Neural crest cell (in vitro differentiated cells): ENCODE results near the gene PPA1. TPM values are rescaled to one million over a fixed set of nuclear protein-coding genes. Genes with fewer than 3 reads are reported as not detected.
"Not testable (repeated sequence)": the region's sequence is repeated elsewhere in the genome, so short reads cannot be mapped to it uniquely, and the experiment has no call there.

ENCODE experiments used
- DNase-seq: peaks from one replicate; pipeline ENCODE4 v3.0.0; 2021; ENCODE audit warnings: low read depth, mixed read lengths, low spot score
- H3K27ac Mint-ChIP-seq: one replicate; pipeline ENCODE4 v1.8.0; 2021; ENCODE audit warnings: mild to moderate bottlenecking, mixed read lengths; ENCODE audit not compliant: unreplicated experiment
- H3K27me3 Mint-ChIP-seq: 2 replicates; pipeline ENCODE4 v1.8.0; 2021; ENCODE audit warnings: low read depth, mild to moderate bottlenecking, mixed read lengths
- H3K36me3 Mint-ChIP-seq: 2 replicates; pipeline ENCODE4 v1.8.0; 2021; ENCODE audit warnings: low read depth, mild to moderate bottlenecking, mixed read lengths
- H3K4me1 Mint-ChIP-seq: 2 replicates; pipeline ENCODE4 v1.8.0; 2021; ENCODE audit warnings: mixed read lengths
- H3K4me3 Mint-ChIP-seq: one replicate; pipeline ENCODE4 v1.8.0; 2021; ENCODE audit warnings: mild to moderate bottlenecking, mixed read lengths
- H3K9me3 Mint-ChIP-seq: 2 replicates; pipeline ENCODE4 v1.8.0; 2021; ENCODE audit warnings: mixed read lengths
- total RNA-seq: library from RNA; stranded (reverse); gene quantifications from 2 replicates; pipeline ENCODE4 v1.2.1, GENCODE V29; 2021
- TF ChIP-seq, protein P1 (sequence below): fragments of 200-600 bp; sonication (generic); conservative IDR thresholded peaks from 2 replicates; pipeline ENCODE4 v1.5.0; 2021; ENCODE audit warnings: antibody characterized with exemption, mild to moderate bottlenecking

Gene PPA1
- total RNA-seq, 1 donor from 2014 or later, result 179 TPM

DNA sequence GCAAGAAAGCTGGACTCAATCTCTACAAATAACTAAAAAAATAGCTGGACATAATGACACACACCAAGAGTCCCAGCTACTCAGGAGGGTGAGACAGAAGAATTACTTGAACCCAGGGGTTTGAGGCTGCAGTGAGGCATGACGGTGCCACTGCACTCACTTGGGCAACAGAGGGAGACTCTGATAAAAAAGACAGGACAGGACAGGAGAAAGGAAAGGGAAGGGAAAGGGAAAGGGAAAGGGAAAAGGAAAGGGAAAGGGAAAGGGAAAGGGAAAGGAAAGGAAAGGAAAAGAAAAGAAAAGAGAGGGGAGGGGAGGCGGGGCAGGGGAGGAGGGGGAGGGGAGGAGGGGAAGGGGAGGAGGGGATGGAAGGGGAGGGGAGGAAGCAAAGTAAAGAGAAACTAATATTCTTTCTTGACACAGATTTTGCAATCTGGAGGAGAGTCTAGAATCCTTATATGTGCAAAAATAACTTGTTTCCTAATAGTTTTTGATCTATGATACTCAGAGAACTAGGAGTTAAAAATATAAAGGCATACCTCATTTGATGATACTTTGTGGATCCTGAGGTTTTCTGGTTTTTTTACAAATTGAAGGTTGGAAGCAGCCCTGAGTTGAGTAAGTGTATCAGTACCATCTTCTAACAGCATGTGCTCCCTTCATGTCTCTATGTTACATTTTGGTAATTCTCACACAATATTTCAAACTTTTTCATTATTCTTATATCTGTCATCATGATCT is 70.9 kb downstream of the PPA1 start:
- no peak for DNase-seq
- TF ChIP-seq, protein P1, sequence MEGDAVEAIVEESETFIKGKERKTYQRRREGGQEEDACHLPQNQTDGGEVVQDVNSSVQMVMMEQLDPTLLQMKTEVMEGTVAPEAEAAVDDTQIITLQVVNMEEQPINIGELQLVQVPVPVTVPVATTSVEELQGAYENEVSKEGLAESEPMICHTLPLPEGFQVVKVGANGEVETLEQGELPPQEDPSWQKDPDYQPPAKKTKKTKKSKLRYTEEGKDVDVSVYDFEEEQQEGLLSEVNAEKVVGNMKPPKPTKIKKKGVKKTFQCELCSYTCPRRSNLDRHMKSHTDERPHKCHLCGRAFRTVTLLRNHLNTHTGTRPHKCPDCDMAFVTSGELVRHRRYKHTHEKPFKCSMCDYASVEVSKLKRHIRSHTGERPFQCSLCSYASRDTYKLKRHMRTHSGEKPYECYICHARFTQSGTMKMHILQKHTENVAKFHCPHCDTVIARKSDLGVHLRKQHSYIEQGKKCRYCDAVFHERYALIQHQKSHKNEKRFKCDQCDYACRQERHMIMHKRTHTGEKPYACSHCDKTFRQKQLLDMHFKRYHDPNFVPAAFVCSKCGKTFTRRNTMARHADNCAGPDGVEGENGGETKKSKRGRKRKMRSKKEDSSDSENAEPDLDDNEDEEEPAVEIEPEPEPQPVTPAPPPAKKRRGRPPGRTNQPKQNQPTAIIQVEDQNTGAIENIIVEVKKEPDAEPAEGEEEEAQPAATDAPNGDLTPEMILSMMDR, result no peak
- Mint-ChIP-seq H3K27me3 (no peaks in the 10 kb centered on the region), H3K4me1 (peaks cover 11% of the 10 kb centered on the region), H3K27ac (peak overlapping the region; percentile 81), H3K9me3 (no peaks in the 10 kb centered on the region), H3K36me3 (peaks cover 3% of the 10 kb centered on the region), H3K4me3 (no peak overlapping the region)

DNA sequence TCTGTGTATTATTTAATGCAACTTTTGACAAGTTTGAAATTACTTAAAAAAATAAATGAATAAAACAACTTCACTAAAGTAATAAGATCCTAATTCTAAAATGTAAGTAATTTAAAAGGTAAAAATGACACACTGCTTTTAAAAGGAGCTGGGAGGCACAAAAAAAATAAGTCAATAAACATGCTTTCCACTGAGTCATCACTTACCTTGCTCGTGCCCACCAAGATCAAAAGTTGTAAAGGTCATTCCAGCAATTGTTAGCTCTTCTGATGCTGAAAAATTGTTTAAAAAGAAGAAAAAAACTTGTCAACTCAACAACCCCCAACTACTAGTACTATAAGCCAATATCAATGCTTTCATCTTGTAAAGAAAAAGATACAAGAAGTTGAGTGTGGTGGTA is 72.4 kb downstream of the PPA1 start:
- Mint-ChIP-seq H3K27me3 (no peaks in the 10 kb centered on the region), H3K4me3 (no peak overlapping the region), H3K9me3 (no peaks in the 10 kb centered on the region), H3K36me3 (peaks cover 10% of the 10 kb centered on the region), H3K4me1 (peaks cover 8% of the 10 kb centered on the region), H3K27ac (no peak overlapping the region)
- DNase-seq, result no peak
- TF ChIP-seq, protein P1, result no peak

DNA sequence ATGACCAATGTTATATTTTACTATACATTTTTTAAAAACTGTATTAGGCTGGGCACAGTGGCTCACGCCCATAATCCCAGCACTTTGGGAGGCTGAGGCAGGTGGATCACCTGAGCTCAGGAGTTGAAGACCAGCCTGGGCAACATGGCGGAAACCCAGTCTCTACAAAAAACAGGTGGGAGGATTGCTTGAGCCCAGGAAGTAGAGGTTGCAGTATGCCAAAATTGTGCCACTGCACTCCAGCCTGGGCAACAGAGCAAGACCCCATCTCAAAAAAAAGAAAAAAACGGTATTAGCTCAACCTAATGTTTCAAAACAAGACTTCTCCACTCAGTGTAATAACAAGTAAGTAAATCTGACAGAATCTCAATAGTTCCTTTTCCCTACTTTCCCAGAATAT is 73.9 kb downstream of the PPA1 start:
- not testable (repeated sequence) for DNase-seq, H3K9me3 Mint-ChIP-seq, H3K4me1 Mint-ChIP-seq, H3K27me3 Mint-ChIP-seq, H3K4me3 Mint-ChIP-seq, H3K36me3 Mint-ChIP-seq, H3K27ac Mint-ChIP-seq

DNA sequence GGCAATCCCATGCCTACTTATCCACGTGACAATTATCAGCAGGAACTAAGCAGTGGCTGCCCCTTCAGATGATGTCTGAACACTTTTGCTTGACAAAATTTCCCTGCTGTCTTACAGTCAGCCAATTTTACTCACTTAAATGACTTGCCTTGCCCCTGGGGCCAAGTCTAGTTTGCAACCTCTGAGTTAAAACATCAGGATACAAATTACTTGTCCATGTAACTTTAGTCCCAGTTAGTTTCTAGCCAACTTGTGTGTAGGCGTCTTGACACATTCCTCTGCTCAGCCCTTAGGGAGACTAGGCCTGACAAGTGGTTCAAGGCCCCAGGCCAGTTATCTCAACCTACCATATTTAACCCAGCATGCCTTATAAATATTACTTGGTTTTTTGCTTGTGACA is 75.1 kb downstream of the PPA1 start:
- H3K9me3 Mint-ChIP-seq, result no peaks in the 10 kb centered on the region
- no peak for DNase-seq
- peaks cover 8% of the 10 kb centered on the region for H3K4me1 Mint-ChIP-seq
- TF ChIP-seq, protein P1, result no peak
- no peak overlapping the region for H3K27ac Mint-ChIP-seq
- no peak overlapping the region for H3K4me3 Mint-ChIP-seq
- H3K36me3 Mint-ChIP-seq, result peaks cover 7% of the 10 kb centered on the region
- H3K27me3 Mint-ChIP-seq, result no peaks in the 10 kb centered on the region

DNA sequence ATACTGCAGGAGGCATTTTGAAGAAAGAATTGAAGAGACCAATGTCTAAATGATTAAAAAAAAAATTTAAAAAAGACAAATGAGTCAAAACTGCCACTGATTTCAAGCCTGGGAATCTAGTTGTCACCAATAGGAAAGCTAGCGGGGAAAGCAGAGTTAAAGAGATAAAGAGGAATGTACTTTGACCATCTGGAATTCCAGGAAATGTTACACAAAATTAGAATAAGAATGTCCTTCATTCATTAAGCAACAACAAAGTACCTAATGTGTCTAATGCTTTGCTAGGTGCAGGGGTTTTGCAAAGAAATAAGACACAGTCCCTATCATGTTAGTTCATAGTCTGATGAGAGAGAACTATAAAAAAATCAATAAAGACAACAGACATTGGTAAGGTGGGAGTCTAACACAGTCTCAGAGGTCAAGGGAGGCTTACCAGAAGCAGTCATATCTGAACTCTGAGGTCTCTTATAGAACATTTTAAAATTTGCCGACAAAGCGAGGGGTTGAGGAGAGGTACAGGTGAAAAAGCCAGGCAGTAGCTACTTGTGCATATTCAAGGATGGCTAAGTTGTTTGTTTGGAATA is 77.9 kb downstream of the PPA1 start:
- Mint-ChIP-seq H3K9me3 (no peaks in the 10 kb centered on the region), H3K27ac (no peak overlapping the region), H3K36me3 (peaks cover 13% of the 10 kb centered on the region), H3K4me3 (no peak overlapping the region), H3K4me1 (no peaks in the 10 kb centered on the region), H3K27me3 (no peaks in the 10 kb centered on the region)
- TF ChIP-seq, protein P1, result no peak
- no peak for DNase-seq

Other genes with a start within 250 kb of the PPA1 start
- gene MACROH2A2, start 180.6 kb downstream of the PPA1 start, total RNA-seq, result 149 and 155 TPM in 2 replicates
- gene AIFM2, start 100.6 kb downstream of the PPA1 start, total RNA-seq, result 2.8 TPM in 2 replicates
- gene TYSND1, start 86.7 kb downstream of the PPA1 start, total RNA-seq, result 17.6 and 17.7 TPM in 2 replicates
- 120 and 124 TPM in 2 replicates for gene SAR1A, start 62.9 kb downstream of the PPA1 start, total RNA-seq
- not detected in 2 replicates for gene NPFFR1, start 50.6 kb upstream of the PPA1 start, total RNA-seq
- gene LRRC20, start 149.2 kb upstream of the PPA1 start, total RNA-seq, result 24.9 and 25.8 TPM in 2 replicates
- gene EIF4EBP2, start 170.7 kb upstream of the PPA1 start, total RNA-seq, result 155 and 163 TPM in 2 replicates
- not detected in 2 replicates for gene NODAL, start 208.3 kb upstream of the PPA1 start, total RNA-seq
- gene PALD1, start 245.3 kb upstream of the PPA1 start, total RNA-seq, result 14.1 and 14.3 TPM in 2 replicates